NCI-H2029 treated with DMSO at 0.1 percent for 48 hours (cell line): Measurements from ENCODE around the gene DLST.

Experiments used
- DNase-seq: peaks from one replicate; lab custom pipeline; 2025; lab: John Stamatoyannopoulos, UW

The DLST gene

DNA sequence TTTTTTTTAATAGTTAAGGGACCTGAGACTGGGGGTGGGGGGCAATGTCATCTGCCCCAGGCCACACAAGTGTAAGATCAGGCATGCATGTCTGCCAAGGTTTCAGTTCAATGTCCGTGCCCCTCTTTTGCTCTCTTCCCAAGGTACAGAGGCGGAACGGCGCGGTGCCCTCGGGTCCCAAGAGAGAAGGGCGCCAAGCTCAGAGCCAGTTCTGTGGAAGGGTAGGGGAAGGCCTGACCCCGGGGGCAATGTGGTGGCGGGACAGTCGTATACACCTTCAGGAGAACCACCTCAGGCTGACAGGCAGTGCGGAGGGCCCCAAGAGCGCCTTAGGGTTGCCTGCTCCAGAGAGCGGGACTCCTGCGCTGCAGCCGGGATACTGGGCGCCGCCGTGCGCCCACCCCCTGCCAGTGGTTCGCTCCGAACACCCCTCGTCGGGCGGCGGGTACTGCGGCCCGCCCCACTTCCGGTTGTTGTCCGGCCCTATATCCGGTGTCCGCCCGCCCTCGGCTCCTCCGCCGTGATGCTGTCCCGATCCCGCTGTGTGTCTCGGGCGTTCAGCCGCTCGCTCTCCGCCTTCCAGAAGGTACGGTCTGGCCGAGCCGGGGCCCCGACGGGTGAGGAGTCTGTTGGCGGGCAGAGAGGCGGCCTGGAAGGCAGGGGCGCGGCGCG is at the start of gene DLST:
TSS of gene DLST (plus strand) at position 486 of the 672 bp plus-strand sequence. CDS start at position 524, 38 bp downstream.
- DNase-seq, result peak; percentile 29

DNA sequence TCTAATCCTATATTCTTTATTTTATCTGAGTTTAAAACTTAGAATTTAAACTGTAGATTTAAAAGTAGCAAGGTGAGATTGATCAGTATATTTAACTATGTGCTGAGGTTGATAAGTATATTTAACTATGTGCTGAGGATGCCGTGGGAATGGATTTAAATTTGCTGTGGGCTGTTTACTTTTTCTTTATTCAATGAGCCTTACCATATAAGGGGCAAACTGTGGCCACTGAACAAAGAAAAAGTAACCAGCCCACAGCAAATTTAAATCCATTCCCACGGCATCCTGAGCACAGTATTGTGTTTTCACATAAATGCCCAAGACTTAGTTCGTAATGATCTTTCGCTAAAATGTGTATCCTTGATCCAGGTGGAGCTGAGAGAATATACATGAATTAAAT is 48.9 kb upstream of the DLST start:
- no peak for DNase-seq

DNA sequence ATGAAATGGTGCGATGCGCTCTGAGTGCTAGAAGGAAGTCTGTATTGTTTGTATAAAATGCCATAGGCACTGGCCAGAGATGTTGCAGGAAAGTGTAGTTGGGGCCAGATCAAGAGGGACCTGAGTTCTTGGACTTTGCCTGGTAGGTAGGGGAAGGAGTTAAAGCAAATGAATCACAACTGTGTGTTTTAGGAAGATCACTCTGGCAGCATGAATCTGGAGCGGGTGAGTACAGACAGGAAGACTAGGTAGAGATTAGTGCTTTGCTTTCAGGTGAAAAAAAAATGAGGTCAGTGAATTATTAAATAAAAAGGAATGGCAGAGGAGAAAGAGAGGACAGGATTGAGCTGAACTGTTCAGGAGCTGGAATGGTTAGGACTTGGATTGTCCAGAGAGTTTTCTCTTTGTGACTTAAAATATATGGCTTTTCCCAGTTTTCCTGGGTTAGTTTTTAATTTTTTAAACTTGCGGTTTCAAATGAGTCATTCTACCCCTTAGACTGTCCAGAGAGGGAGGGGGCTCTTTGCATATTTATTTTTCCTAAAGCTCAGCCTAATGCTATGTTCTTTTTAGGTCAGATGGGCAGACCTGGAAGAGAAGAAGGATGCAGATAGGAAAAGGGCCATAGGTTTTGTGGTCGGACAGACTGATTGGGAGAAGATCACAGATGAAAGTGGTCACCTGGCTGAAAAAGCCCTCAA is 46.9 kb upstream of the DLST start:
- no peak for DNase-seq

DNA sequence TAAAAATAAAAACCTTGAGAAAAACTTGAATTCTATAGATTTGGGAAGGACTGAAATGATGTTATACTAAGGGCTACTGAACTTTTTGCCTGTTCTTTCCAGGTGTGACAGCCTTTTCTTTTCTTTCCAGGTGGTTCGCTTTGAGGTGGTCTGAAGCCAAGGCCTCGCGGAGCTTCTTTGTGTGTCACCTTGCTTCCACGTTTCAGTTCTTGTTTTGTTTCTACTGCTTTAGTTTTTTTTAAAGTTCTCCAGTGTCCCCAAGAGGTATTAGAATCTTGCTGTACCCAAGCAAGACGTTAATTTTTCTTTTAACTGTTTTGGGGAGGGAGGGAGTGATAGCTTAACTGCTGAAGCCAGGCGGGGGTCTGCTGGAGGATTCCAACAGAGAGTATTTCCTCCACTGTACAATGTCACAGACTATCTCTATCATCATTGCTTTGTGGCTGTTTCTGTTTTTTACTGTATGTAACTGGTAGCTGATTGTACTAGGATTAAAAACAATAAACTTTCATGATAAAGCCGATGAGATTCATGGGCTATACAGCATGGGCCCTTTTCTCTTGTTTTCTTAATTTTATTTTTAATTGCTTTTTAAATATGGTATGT is 46.0 kb upstream of the DLST start:
- no peak for DNase-seq

DNA sequence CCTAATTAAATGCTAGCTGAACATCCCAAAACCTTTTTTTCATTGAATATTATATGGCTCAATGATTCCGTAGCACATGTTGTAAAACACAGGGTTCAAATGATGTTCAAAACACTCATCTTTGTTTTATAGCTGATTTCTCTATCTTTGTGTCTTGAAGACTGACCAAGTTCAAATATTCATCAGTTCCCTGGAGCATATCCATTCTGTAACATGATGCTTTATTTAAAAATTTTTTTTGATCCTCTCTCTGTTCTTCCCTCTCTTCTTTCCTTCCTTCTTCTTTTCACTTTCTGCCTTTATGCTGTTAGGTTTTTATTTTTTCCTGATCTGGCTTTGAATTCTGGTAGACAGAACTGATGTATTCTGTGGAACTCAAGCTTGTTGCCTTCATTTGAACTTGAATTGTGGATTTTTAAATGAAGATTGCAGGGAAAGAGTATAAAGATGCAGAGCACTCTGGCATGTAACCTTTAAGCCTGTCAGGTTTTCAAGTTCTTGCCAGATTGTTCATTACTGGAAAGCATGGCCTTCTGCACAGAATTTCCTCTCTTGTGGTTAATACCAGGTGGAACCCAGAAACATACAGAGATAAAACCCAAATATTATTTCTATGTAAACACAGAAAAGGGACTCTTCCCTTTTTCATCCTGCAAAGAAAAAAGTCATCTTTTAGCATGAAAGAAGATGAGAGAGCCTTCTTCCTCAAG is 45.3 kb upstream of the DLST start:
- DNase-seq, result no peak

DNA sequence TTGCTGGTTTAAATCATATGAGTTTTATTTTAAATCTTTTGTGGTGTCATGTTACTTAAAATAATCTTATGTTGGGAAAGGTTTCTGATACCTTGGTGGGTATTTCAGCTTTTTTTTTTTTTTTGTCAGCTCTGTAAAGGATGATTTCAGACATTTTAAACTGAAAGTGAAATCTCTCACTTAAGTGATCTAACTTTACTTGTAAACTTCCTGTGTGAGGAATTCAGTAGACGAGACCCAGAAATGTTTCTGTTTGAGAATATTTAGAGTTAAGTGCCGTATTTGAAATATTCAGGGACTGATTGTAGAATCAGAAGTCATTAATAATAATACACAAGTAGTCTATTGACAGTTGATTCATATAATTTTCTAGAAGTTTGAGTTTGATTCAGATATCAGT is 43.5 kb upstream of the DLST start:
- no peak for DNase-seq

DNA sequence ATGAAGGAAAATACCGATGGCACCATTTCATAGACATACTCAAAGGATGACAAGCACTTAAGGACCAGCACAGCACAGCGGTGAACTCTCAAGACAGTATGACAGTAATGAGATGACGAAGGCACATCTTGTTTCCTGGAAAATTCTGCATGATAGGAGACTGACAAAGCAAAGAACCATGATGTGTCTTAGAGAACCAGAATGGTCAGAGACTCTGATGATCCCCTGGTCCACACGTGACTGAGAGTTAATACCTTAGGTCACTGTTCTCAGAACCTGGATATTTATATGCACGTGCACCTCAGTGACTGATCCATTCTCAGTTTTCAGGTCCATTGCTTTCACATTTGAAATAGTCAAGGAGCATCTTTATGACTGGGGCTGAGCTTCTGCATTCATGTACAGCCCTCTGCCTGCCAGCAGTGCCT is 41.1 kb upstream of the DLST start:
- DNase-seq, result no peak

DNA sequence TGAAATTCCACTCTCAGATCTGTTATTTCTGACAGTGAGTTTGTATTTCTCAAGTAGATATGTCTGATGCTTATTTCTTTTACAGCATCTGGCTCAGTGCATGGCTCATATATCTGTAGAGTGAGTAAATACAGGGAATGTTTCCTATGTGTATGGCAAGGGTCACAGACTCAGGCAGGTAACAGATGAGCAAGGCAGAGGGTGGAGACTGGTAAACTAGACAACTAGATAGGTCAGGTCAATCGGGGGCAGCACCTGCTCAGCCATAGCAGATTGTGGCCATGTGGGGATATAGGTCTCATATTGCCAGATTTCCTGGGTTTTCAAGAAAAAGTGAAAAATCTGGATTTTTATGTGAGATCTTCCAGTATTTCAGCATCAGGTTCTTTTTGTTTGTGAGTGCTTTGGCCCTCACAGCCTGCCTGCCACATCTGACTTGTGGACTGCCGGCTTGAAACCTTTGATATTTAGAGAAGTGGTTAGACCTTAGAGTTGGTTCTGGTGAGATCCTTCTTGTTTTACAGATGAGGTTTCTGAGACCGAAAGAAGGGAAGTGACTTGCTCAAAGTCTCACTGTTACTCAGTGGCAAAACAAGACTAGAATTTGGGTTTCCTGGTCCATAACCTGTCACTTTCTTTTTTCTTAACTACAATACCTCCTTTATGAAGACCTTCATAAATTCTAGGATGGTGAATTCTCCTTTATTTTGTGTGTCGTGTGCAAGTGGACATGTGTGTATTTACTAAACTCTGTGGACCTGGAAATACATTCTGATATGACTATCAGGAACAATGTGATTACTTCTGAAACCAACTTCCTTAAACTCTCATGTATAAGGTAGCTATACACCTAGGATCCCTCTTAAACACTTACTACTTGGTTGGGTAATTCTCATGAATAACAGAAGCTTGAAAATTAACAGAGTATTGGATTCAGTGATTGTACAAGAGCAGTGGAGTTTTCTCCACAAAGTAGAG is 40.2 kb upstream of the DLST start:
- no peak for DNase-seq

DNA sequence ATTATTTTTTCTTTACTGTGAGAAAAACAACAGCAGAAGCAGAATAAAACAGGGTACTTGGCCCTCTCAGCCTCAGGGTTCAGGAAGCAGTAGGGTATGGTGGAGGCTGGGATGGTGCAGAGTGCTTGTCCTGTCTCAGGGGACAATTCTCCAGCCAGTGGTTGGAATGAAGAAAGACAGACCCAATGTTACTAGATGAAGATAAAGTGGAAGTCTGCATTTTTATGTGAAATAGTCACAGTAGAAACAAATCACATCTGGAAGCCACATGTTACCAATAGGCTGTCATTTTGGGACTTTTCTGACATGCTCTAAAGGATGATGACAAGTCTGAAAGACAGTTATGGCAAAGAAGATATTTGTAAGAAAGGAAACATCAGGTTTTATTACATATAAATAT is 38.1 kb upstream of the DLST start:
- no peak for DNase-seq

DNA sequence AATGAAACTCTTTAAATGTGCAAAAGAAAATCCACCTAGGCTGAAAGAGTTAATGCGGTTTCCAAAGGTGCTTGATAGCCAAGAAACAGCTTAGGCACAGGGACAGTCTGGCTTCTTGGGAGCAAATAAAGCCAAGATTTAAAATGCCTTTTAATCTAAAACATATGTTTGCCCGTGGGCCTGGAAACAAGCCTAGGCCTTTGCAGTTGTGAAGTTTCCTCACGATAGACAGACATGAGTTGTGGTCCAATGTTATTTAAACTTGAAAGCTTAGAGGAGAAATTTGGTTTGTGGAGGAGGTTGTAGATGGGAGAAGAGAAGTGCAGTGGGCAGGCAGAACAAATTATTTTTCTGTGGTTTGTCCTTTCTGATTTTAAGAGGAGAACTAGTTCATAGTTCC is 35.5 kb upstream of the DLST start:
- no peak for DNase-seq

DNA sequence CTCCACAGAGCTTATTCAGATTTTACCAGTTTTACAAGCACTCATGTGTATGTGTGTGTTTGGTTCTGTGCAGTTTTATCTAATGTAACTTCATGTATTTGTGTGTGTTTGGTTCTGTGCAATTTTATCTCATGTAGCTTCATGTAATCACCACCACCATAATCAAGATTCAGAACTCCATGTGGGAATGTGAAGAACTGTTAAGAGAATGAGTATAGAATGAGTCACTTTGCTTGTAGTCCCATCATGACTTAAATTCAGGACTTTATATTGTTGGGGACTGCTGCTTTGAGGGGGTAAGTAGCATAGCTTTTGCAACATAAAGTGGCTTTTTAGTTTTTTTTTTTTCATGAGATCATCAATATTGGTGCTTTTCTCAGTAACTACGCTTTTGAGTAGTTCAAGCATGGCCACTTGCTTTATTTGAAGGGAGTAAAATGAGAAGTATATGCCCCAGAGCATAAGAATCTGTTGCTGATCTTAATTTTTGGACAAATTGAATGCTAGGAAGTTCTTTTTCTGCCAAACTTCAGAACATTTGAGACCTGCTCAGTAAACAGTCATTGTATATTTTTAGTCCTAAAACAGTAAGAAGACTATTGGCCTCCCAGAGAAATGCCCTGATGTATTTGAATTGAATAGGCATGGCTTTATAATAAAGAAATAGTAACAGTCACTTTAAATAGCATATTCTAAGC is 34.6 kb upstream of the DLST start:
- no peak for DNase-seq

DNA sequence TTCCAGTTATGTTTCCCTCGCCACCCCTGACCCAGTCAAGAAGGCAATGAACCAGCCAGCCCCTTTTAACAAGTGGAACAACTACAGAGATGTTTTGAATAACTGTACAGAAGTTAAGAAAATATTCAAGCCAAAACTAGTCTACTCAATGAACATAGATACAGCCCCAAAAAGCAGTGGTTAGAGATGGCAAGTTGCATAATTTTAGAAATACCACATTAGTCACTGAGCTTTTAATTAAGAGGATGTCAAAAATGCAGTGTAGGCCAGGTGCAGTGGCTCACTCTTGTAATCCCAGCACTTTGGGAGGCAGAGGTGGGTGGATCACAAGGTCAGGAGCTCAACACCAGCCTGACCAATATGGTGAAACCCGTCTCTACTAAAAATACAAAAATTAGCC is 32.9 kb upstream of the DLST start:
- DNase-seq, result no peak

DNA sequence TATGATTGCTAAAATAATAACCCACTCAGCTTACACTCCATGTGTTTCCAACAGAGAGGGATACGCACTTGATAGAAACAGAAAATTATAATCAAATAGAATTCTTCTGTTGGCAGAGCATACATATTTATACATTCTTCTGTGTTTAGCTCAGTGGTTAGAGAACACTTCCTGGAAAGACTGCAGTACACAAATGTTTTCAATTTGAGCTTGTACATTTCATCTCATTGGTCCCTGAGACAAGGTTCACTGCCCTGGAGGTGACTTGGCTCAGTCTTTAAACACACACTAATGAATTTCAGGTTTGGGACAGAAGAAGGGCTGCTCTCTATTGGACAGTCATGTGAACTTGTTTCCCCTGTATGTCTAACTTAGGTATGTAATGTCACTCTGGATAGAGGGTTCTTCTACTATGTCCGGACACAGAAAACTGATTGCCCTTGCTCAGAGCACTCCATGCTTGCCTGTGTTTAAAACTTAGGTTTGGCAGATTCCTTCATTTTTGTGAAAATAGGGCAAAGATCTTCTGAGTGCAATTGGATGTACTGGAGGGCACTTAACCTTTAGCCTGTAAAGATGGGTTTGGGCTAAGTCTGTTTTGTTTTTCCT is 28.7 kb upstream of the DLST start:
- no peak for DNase-seq

DNA sequence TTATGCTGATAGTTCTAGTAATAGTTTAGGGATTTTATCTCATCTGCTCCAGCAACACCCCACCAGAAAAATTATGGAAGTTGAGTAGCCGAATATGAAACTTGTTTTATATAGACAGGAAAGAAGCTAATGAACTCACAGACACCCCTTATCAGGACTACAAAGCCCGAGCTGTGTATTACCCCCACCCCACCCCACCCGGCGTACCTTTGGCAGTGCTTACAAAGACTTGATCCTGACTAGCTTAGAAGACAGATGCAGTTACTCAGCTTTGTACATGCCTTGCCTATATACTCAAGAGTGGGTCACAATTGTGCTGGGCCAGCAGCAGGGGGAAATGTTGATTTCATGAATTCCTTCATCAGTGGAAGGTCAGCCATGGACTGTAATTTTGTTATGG is 28.1 kb upstream of the DLST start:
- DNase-seq, result no peak

DNA sequence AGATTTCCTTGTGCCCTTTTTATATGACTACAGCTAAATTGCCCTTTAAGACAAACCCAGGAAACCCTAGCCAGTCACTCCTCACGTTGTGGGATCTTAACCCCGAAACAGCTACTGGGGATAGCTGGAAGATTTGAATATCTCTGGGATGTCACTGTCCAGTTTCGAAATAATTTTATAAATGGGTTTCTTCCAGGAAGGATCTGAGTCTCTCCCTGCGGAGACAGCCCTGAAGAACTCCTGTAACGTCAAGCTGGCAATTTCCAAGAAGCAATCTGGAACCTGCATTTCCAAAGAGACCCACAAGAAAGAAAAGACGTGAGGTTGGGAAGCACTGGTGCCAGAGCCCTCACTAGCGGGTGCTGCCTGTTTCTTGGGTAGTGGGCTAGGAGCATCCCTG is 26.7 kb upstream of the DLST start:
- DNase-seq, result no peak

DNA sequence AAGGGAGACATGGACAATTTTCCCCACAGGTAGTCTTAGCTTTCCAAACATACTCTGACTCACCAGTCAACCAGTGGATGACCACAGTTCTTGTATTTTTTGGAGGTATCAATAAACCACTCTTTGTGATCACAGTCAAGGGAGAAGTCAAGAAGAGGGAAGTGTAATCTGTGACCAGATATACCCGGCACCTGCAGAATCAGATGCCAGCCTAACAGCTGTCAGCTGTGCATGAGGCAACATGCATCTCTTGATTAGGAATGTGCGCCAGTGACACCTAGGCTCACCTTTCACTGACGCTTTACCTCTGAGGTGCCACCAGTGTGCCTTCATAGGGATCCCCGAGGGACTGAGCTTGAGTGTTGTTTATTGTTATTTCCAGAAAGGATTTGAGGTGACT is 25.8 kb upstream of the DLST start:
- DNase-seq, result no peak

DNA sequence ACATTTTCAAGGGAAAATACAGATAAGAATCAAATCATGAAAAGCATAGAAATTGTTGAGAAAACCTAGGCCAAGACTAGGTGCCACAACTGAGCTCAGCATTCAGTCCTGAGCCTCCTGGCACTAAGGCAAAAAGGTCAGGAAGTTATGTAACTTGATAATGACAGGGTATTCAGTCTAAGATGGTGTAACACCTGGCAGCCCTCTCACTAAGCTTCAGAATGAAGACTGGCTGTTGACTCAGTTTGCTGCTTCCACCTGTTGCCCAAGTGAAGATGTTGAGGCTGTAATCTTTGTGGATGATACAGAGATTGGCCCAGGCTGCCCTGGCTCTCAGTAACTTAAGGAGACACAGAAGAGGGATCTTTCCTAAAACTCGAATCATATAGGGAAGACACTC is 25.4 kb upstream of the DLST start:
- DNase-seq, result no peak

DNA sequence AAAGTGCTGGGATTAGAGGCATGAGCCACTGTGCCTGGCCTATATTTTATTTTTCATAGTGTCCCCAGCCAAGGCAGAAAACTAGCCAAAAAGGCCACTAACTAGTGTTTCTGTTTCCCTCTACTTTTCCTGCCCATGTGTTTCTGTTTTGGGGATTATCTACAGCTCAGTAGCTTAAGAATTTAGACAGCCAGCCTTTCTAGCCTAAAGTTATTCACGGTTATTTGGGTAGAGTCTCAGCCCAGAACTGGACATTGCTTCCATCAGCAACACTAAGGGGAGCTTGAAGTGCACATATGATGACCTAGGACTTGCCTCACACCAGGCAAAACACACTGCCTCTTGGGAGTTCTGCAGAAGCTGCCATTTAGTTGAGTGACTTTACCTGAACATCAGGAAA is 23.7 kb upstream of the DLST start:
- no peak for DNase-seq

DNA sequence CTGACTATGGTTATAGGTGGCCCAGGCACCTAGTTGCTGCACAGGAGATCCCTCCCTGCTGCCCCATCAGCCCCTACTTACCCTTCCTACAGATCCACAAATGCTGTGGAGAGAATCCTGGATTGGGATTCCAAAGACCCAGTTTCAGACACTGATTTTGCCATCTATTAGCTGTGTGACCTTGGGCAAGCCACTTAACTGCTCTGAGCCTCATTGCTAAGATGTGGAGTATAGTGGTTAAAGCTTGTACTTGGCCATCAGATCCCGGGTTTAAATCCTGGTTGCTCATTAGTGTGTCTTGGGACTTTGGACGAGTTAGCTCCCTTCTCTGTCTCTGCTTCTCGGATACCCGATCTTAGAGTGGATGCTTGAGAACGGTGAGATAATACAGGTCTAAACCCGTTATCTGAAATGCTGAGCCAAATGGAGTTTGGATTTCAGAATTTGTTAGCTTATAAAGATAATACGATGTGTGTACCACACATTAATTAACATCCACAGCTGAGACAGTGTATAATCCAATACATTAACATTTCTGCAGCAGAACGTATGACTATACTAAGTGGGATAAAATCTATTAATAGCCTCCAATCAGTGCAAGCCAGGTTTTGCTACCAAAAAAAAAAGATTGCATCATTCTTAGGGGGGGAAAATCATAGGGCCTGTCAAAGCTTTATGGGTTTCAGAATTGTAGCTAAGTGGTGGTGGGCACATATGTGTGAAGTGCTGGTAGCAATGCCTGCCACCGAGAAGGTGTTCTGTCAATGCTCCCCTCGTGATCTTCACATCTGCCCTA is 21.8 kb upstream of the DLST start:
- no peak for DNase-seq
